Right atrium auricular region (tissue), 2 donors: ENCODE results near the gene CD96. TPM values are rescaled to one million over a fixed set of nuclear protein-coding genes. Genes with fewer than 3 reads are reported as not detected.

Experiments used
- DNase-seq: peaks from one replicate; pipeline ENCODE4 v3.0.0-alpha.2; 2019; ENCODE audit warnings: low spot score
- H3K27ac ChIP-seq, 2 donors: fragments of 200-600 bp; sonication (generic); 1 replicate in 1 of 2; 2 replicates in 1 of 2; pipeline ENCODE4 v1.5.1; 2016 to 2019
- H3K27me3 ChIP-seq, 2 donors: fragments of 200-600 bp; sonication (generic); one replicate each; pipeline versions ENCODE4 v1.5.1 to v1.6.0; 2017 to 2019
- H3K36me3 ChIP-seq: fragments of 200-600 bp; sonication (generic); one replicate; pipeline ENCODE4 v1.5.1; 2016
- H3K4me1 ChIP-seq, 2 donors: fragments of 200-600 bp; sonication (generic); one replicate each; pipeline versions ENCODE4 v1.5.1 to v1.6.0; 2017 to 2019
- H3K4me3 ChIP-seq, 2 donors: fragments of 200-600 bp; sonication (generic); 1 replicate in 1 of 2; 2 replicates in 1 of 2; pipeline ENCODE4 v1.5.1; 2017 to 2019; ENCODE audit warnings: mild to moderate bottlenecking in 1 of 2, moderate library complexity in 1 of 2
- H3K9me3 ChIP-seq, 2 donors: fragments of 200-600 bp; sonication (generic); one replicate each; pipeline ENCODE4 v1.5.1; 2019
- total RNA-seq, 2 donors: library from RNA; depleted of rRNA; stranded (reverse); fragments of >200 nt; gene quantifications; one replicate each; pipeline ENCODE4 v1.1.0, GENCODE V29; 2016
- TF ChIP-seq, protein P1 (sequence below), 2 donors: fragments of 200-600 bp; sonication (generic); IDR thresholded peaks; one replicate each; pipeline ENCODE4 v1.5.1; 2019; ENCODE audit warnings: antibody characterized with exemption in 2 of 2

CD96 gene
- total RNA-seq, 2 donors from 2014 or later, result 0.55 to 0.85 TPM

DNA sequence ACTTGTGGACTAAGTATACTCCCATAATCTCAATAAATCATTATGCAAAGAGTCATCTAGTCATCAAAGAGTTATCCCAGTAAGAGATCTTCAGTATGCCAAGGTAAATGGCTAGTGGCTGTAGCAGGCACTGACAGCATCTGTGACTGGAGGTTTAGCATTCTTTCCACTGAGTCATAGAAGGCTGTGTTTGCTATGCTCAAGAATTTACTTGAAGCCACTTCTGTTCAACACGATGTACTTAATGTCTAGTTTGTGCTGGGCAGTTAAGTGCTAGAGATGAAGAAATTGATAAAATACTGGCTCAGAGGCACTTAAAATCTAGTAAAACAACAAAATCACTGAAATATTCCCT lies 40.1 kb downstream of the CD96 start:
- H3K27ac ChIP-seq, result no peak overlapping the region
- TF ChIP-seq, protein P1, sequence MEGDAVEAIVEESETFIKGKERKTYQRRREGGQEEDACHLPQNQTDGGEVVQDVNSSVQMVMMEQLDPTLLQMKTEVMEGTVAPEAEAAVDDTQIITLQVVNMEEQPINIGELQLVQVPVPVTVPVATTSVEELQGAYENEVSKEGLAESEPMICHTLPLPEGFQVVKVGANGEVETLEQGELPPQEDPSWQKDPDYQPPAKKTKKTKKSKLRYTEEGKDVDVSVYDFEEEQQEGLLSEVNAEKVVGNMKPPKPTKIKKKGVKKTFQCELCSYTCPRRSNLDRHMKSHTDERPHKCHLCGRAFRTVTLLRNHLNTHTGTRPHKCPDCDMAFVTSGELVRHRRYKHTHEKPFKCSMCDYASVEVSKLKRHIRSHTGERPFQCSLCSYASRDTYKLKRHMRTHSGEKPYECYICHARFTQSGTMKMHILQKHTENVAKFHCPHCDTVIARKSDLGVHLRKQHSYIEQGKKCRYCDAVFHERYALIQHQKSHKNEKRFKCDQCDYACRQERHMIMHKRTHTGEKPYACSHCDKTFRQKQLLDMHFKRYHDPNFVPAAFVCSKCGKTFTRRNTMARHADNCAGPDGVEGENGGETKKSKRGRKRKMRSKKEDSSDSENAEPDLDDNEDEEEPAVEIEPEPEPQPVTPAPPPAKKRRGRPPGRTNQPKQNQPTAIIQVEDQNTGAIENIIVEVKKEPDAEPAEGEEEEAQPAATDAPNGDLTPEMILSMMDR (IDR thresholded peaks at IDR 0.05), result no peak

DNA sequence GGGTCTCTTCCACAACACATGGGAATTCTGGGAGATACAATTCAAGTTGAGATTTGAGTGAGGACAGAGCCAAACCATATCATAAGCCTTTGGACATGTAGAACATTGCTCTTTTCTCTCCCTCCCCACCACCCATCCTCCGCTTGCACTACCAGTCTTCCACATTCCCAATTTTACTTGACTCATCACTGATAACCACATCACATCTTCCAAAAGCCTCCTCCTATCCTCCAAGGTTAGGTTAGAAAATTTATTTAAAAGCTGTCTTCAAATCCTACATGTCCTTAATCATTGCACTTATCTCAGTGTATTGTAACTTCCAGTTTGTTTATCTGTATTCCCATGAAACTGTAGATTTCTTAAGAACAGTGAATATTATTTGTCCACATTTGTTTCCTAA lies 42.7 kb downstream of the CD96 start:
- no peaks in the 10 kb centered on the region for H3K36me3 ChIP-seq
- H3K4me3 ChIP-seq, result no peak overlapping the region
- H3K9me3 ChIP-seq, result no peaks in the 10 kb centered on the region
- no peaks in the 10 kb centered on the region for H3K27me3 ChIP-seq
- no peak overlapping the region for H3K27ac ChIP-seq
- no peak for DNase-seq
- no peaks in the 10 kb centered on the region for H3K4me1 ChIP-seq
- TF ChIP-seq, protein P1 (IDR thresholded peaks at IDR 0.05), result no peak

More for the DNA sequence above, 40.1 kb downstream of the CD96 start:
- Histone ChIP-seq H3K4me1 (no peaks in the 10 kb centered on the region), H3K4me3 (no peak overlapping the region), H3K9me3 (no peaks in the 10 kb centered on the region), H3K27me3 (no peaks in the 10 kb centered on the region), H3K36me3 (no peaks in the 10 kb centered on the region)
- no peak for DNase-seq

DNA sequence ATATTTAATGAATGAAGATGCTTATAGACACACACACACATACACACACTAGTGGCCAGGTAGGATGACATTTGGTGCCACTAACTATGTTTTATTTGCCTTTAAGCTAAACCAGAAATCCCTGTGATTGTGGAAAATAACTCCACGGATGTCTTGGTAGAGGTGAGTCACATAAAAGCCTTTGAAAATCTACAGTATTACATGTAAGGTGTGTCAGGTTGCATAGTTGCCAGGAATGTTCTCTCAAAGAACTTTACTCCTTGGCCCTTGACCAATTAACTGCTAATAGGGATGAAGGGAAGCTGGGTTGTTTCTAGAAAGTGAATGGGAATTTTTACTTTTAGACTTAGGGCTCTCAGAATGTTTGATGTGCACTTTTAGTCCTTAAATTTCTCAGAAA lies 43.2 kb downstream of the CD96 start:
- DNase-seq, result no peak
- Histone ChIP-seq H3K4me1 (no peaks in the 10 kb centered on the region), H3K36me3 (no peaks in the 10 kb centered on the region), H3K9me3 (no peaks in the 10 kb centered on the region), H3K4me3 (no peak overlapping the region), H3K27ac (no peak overlapping the region), H3K27me3 (no peaks in the 10 kb centered on the region)
- TF ChIP-seq, protein P1 (IDR thresholded peaks at IDR 0.05), result no peak

DNA sequence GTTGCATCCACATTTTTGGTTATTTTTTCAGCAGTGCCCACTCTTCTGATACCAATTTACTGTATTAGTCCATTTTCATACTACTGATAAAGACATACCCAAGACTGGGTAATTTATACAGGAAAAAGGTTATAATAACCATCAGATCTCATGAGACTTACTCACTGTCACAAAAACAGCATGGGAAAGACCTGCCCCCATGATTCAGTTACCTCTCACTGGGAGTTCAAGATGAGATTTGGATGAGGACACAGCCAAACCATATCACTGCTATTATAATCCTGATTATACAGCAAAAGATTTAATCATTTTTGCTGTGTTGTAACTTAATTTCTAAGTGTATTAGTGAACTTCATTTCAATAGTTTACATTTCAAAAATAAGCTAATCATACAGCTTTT lies 46.5 kb downstream of the CD96 start:
- H3K27ac ChIP-seq, result no peak overlapping the region
- TF ChIP-seq, protein P1 (IDR thresholded peaks at IDR 0.05), result no peak
- H3K36me3 ChIP-seq, result no peaks in the 10 kb centered on the region
- H3K4me1 ChIP-seq, result no peaks in the 10 kb centered on the region
- H3K27me3 ChIP-seq, result no peaks in the 10 kb centered on the region
- no peaks in the 10 kb centered on the region for H3K9me3 ChIP-seq
- DNase-seq, result no peak
- no peak overlapping the region for H3K4me3 ChIP-seq

DNA sequence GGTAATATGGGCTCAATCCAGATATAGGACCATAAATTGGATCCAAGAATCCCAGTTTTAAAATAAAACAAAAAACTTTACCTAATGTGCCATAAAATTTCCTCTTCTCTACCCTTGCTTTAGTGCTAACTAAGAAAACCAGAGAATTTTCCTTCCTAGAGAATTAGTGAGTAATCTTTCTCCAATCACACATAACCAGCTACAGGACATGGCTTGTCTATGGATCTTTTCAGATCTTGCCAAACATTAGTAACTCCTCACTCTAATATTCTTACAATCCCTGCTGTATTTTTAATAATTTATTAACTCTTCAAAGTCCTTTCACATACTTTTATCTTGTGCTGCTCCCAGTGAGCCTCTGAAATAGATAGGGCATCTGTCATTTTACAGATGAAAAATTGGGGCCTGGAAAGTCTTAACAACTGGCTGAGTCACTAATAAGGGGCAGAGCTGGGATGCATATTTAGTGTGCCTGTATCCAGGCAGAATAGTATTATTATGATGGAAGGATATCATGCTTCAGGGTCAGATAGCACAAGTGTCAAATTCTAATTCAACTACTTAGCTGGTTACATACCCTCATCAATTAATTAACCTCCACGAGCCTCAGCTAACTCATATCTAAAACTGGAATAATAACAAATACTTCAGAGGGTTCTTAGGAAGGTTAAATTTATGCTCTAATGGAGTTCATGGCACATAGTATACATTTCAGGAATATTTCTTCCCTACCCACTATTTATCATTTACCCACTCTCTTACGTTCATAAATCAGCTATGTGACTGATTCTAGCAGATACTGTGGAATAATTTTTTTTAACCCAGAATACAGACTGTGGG lies 47.5 kb downstream of the CD96 start:
- no peaks in the 10 kb centered on the region for H3K36me3 ChIP-seq

More for the DNA sequence above, 47.5 kb downstream of the CD96 start:
- Histone ChIP-seq H3K27me3 (no peaks in the 10 kb centered on the region), H3K9me3 (no peaks in the 10 kb centered on the region), H3K4me1 (no peaks in the 10 kb centered on the region), H3K4me3 (no peak overlapping the region), H3K27ac (no peak overlapping the region)
- no peak for DNase-seq
- TF ChIP-seq, protein P1 (IDR thresholded peaks at IDR 0.05), result no peak
